HG03469 (cell line): Measurements from ENCODE around the gene REXO4.
"Not testable (repeated sequence)": the region's sequence is repeated elsewhere in the genome, so short reads cannot be mapped to it uniquely, and the experiment has no call there.

Experiments
- ATAC-seq: cut with Tn5 transposase; IDR thresholded peaks from one replicate; pipeline ENCODE4 v1.9.1; 2021; ENCODE audit warnings: mild to moderate bottlenecking, moderate library complexity, moderate number of reproducible peaks; ENCODE audit not compliant: unreplicated experiment

Gene REXO4

GRCh38 chr9:133390713-133391112 lies 27.1 kb downstream of the REXO4 start:
- no peak for ATAC-seq

GRCh38 chr9:133389562-133389961 lies 28.2 kb downstream of the REXO4 start:
- ATAC-seq, result no peak

- no peak for ATAC-seq
Observed at GRCh38 chr9:133389025-133389557, 28.7 kb downstream of the REXO4 start.

GRCh38 chr9:133387680-133388079 lies 30.1 kb downstream of the REXO4 start:
- no peak for ATAC-seq

DNA sequence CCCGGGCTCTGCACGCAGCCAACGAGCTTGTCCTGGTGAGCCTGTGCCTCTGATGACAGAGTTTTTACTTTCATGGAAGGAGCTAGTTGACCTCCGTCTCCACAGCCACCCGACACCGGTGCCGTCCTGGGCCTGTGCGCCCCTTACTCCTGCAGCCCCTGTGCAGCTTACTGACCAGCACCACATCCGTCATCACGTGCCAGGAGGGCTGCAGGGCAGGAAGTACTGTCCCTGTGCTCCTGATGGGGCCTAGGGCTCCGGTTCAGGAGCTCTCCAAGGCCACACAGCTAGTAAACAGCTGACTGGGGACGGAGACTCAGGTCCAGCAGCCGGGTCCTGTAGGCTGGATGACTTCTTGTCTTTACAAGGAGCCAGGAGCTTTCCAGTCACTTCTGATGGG lies 31.5 kb downstream of the REXO4 start:
- no peak for ATAC-seq

GRCh38 chr9:133385452-133385851 lies 32.4 kb downstream of the REXO4 start:
- ATAC-seq, result no peak

- no peak for ATAC-seq
Observed at GRCh38 chr9:133384736-133385321, 33.0 kb downstream of the REXO4 start.

DNA sequence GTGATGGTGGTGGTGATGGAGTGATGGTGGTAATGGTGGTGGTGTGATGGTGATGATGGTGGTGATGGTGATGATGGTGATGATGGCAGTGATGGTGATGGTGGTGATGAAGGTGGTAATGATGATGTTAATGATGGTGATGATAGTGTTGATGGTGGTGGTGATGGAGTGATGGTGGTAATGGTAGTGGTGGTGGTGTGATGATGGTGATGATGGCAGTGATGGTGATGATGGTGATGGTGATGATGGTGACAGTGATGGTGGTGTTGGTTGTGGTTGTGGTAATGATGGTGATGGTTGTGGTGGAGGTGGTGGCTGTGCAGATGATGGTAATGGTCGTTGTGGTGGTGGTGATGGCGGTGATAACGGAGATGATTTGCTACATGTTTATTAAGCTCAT lies 34.4 kb downstream of the REXO4 start:
- ATAC-seq, result no peak

- no peak for ATAC-seq
Observed at GRCh38 chr9:133382507-133383141, 35.2 kb downstream of the REXO4 start.

DNA sequence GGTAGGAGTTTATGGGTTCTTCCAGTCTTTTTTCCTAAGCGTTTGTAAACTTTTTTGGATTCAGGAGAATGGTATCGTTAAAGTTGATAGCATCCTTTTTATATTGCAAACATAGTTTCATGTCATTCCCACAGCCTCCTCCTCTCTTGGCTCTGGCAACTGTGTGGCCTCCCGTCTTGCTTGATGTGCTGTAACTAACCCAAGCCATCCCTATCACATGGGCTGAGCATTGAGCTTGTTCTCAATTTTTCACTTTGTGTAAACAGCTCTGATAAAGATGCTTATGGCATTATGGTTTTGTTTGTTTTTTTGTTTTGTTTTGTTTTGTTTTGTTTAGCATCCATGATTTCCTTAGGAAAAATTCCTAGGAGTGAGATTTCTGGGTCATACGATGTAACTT lies 37.1 kb downstream of the REXO4 start:
- ATAC-seq, result no peak

GRCh38 chr9:133379153-133380086 lies 38.4 kb downstream of the REXO4 start:
- ATAC-seq, result no peak

GRCh38 chr9:133378408-133378962 lies 39.3 kb downstream of the REXO4 start:
- ATAC-seq, result no peak

DNA sequence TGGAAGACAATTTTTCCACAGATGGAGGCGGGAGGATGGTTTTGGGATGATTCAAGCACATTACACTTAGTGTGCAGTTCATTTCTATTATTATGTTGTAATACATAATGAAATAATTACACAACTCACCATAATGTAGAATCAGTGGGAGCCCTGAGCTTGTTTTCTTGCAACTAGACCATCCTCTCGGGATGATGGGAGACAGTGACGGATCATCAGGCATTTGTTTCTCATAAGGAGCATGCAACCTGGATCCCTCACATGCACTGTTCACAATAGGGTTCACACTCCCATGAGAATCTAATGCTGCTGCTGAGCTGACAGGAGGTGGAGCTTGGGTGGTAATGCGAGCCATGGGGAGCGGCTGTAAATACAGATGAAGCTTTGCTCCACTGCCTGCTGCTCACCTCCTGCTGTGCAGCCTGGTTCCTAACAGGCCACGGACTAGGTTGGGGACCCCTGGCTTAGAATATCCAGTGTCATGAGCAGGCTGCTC lies 40.0 kb downstream of the REXO4 start:
- no peak for ATAC-seq

- not testable (repeated sequence) for ATAC-seq
Observed at GRCh38 chr9:133377280-133377679, 40.5 kb downstream of the REXO4 start.

DNA sequence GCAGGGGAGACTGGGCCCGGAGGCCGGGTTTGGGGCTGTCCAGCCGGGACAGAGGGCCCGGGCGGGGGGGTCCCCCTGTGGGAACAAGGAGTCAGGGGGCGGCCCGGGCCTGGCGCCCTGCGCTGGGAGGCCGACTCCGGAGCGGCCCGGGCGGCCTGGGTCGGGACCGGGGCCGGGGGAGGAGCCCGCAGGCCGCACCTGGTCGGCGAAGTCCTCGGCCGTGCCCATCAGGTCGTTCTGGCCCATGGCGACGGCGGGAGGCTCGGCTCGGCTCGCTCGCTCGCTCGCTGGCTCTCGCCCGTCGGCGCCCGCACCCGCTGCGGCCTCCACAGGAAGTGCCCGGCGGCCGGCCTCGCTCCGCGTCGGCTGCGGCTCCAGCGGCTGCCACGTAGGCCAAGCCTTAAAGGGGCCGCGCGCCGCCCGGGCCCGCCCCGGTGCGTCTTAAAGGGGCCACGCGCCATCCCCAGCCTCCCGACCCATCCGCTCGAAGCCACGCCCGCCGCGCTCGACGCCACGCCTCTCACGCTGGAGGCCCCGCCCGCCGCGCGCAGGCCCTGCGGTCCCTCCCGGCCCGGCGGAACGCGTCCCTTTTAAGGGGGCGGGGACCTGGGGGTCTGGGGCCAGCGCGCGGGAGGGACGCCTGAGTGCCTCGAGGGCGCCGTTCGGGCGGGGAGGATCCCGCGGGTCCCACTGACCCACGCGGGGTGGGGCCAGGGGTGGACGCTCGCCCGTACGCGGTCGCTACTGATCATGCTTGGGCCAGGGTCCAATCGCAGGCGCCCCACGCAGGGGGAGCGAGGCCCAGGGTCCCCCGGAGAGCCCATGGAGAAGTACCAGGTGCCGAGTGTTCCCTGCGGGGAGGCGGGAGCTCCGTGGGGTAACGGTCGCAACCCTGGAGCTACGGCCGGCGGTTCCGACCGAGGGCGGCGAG lies 41.8 kb downstream of the REXO4 start, which contains the start of the genes STKLD1 and SURF4:
Gene STKLD1, plus strand, starts transcription at position 643 of the 931 bp plus-strand sequence. Its CDS starts 108 bp downstream, at position 751.
Gene SURF4, minus strand, starts transcription at position 337 of the 931 bp plus-strand sequence. Its CDS starts 91 bp downstream, at position 246.
- ATAC-seq, result peak; percentile 72

DNA sequence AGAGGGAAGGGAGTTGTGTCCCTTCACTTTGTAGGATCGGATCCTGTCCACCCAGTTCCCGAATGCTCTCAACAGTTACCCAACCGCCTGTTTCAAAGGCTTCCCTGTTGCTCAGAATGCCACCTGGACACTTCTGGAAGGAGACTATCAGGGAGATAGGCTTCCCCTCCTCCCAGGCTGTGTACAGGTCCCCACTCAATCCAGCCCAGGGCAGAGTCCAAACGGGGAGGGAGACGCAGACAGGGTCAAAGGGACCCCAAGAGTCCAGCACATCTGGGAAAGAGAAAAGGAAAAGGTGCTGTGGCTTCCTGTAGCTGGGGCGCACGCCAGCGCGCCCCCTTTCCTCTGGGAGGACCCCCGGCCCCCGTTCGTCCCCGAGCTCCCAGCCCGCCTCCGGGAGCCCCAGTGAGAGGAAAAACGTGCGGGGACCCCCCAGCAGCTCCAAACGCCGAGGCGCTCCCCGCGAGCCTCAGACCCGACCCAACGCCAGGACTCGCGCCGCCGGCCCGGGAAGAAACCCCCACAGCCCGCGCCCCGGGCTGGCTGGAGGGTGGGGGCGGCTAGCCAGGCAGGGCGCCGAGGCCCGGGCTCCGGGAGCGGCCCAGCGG lies 42.6 kb downstream of the REXO4 start:
- ATAC-seq, result no peak

GRCh38 chr9:133374612-133375115 lies 43.1 kb downstream of the REXO4 start:
- ATAC-seq, result no peak

DNA sequence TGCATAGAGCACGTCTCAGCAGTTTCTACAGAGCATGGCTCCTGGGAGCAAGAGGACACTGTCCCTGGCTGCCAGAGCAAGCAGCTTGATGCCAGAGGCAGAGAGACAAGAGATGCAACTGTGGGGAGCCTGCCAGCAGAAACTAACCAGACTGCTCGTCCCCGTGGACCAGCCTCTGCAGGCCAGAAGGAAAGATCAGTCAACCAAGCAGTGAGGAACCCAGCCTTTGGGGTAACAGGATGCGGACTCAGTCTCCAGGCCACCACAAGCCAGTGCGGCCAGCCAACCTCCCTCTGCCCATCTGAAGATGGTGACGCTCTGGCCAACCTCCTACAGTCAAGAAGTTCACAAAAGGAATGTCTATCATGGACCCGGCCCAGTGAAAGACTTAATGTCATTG lies 45.7 kb downstream of the REXO4 start:
- ATAC-seq, result no peak

- ATAC-seq, result no peak
Observed at GRCh38 chr9:133371261-133371711, 46.5 kb downstream of the REXO4 start.
